ENCODE measurements around the gene NMT2. TPM values are rescaled to one million over a fixed set of nuclear protein-coding genes. Genes with fewer than 3 reads are reported as not detected.

NMT2 gene
- total and polyA plus RNA-seq, 8 donors, result 5.5 to 107 (median 9.2) TPM

- intact Hi-C loops (cut with DNase I; ENCODE audit: low total_unique reads), result no loop called here
- Histone ChIP-seq H3K36me3 (peaks cover 0 to 28% (median 19%) of the 10 kb centered on the region in 4 donors), H3K9me3 (no peaks in the 10 kb centered on the region), H3K27me3 (no peaks in the 10 kb centered on the region), H3K27ac (no peak overlapping the region), H3K4me3 (no peak overlapping the region), H3K4me1 (peaks cover 0 to 24% (median 10%) of the 10 kb centered on the region in 4 donors)
- WGBS, 5 donors, result 55 to 60% (median 57%) methylated on average over 16 of the region's 16 CpGs
- DNase-seq, result peak in 1 of 2 donors; percentile 34
- TF ChIP-seq CTCF (IDR thresholded peaks at IDR 0.05) (no peak), POLR2A (IDR thresholded peaks at IDR 0.05) (no peak), EP300 (IDR thresholded peaks at IDR 0.05) (no peak), POLR2AphosphoS5 (IDR thresholded peaks at IDR 0.05) (no peak)
Measured at GRCh38 chr10:15141136-15142054, 27.1 kb downstream of the NMT2 start.

GRCh38 chr10:15140698-15141097, 27.8 kb downstream of the NMT2 start:
- H3K4me1 ChIP-seq, result peaks cover 0 to 24% (median 10%) of the 10 kb centered on the region in 4 donors
- WGBS, 5 donors, result 91 to 95% (median 92%) methylated on average over 7 of the region's 7 CpGs
- peak in 1 of 2 donors; percentile 16 for DNase-seq
- no peak overlapping the region for H3K27ac ChIP-seq
- TF ChIP-seq POLR2AphosphoS5 (IDR thresholded peaks at IDR 0.05) (no peak), POLR2A (IDR thresholded peaks at IDR 0.05) (no peak), EP300 (IDR thresholded peaks at IDR 0.05) (no peak), CTCF (IDR thresholded peaks at IDR 0.05) (no peak)
- no peak overlapping the region for H3K4me3 ChIP-seq
- H3K27me3 ChIP-seq, result no peaks in the 10 kb centered on the region
- no peaks in the 10 kb centered on the region for H3K9me3 ChIP-seq
- intact Hi-C loops (cut with DNase I; ENCODE audit: low total_unique reads), result no loop called here
- peaks cover 0 to 31% (median 22%) of the 10 kb centered on the region in 4 donors for H3K36me3 ChIP-seq

- intact Hi-C loops (cut with DNase I; ENCODE audit: low total_unique reads), result no loop called here
- no peak overlapping the region for H3K27ac ChIP-seq
- no peak for TF ChIP-seq POLR2A (IDR thresholded peaks at IDR 0.05)
- no peak for TF ChIP-seq CTCF (IDR thresholded peaks at IDR 0.05)
- TF ChIP-seq EP300 (IDR thresholded peaks at IDR 0.05), result no peak
- no peak for TF ChIP-seq POLR2AphosphoS5 (IDR thresholded peaks at IDR 0.05)
- peaks cover 0 to 16% (median 8%) of the 10 kb centered on the region in 4 donors for H3K4me1 ChIP-seq
- peaks cover 20 to 61% (median 53%) of the 10 kb centered on the region in 4 donors for H3K36me3 ChIP-seq
- H3K4me3 ChIP-seq, result no peak overlapping the region
- H3K27me3 ChIP-seq, result no peaks in the 10 kb centered on the region
- WGBS, 5 donors, result 93 to 100% (median 96%) methylated on average over 1 of the region's 1 CpG
- no peak for DNase-seq
- no peaks in the 10 kb centered on the region for H3K9me3 ChIP-seq
Measured at GRCh38 chr10:15137636-15138035, 30.9 kb downstream of the NMT2 start.

GRCh38 chr10:15137036-15137359, 31.5 kb downstream of the NMT2 start:
- 63 to 88% (median 83%) methylated on average over 4 of the region's 4 CpGs for WGBS, 5 donors
- intact Hi-C loops (cut with DNase I; ENCODE audit: low total_unique reads), result no loop called here
- Histone ChIP-seq H3K4me1 (peaks cover 0 to 10% (median 5%) of the 10 kb centered on the region in 4 donors), H3K9me3 (no peaks in the 10 kb centered on the region), H3K36me3 (peaks cover 20 to 68% (median 59%) of the 10 kb centered on the region in 4 donors), H3K4me3 (no peak overlapping the region), H3K27ac (no peak overlapping the region), H3K27me3 (no peaks in the 10 kb centered on the region)
- no peak for DNase-seq
- no peak for TF ChIP-seq CTCF (IDR thresholded peaks at IDR 0.05)
- TF ChIP-seq EP300 (IDR thresholded peaks at IDR 0.05), result no peak
- TF ChIP-seq POLR2AphosphoS5 (IDR thresholded peaks at IDR 0.05), result no peak
- TF ChIP-seq POLR2A (IDR thresholded peaks at IDR 0.05), result no peak
